ENCODE results near the gene IER5L. TPM values are rescaled to one million over a fixed set of nuclear protein-coding genes. Genes with fewer than 3 reads are reported as not detected.
A peak's percentile ranks its signal among the peaks of the same experiment; 100 is the strongest.

Gene IER5L
- total RNA-seq, 4 donors from 2014 or later, result 10.9 to 16.1 (median 12.6) TPM

DNA sequence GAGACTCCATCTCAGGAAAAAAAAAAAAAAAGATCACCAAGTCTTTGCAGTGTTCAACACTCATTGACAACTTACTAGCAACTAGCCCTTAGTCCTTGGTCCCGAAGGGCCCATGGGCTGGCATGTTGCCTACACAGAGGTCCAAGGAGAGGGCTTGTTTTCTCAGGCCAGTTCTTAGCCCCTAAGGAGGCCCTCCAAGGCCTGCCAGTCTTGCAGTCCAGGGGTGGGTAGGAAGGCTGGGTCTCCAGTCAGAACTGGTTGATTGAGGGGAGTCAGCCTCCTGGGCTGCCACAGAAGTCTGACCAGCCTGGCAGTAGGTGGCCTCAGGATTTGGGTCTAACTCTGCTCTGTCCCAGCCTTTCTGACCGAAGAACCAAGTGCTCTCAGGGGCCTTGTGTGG is 32.7 kb downstream of the IER5L start:
- intact Hi-C loops (cut with DNase I; ENCODE audit: low total_unique reads), result no loop called here
- whole genome bisulfite sequencing, 2 donors, result 63 to 72% methylated on average over 2 of the region's 2 CpGs
- TF ChIP-seq, protein P1, sequence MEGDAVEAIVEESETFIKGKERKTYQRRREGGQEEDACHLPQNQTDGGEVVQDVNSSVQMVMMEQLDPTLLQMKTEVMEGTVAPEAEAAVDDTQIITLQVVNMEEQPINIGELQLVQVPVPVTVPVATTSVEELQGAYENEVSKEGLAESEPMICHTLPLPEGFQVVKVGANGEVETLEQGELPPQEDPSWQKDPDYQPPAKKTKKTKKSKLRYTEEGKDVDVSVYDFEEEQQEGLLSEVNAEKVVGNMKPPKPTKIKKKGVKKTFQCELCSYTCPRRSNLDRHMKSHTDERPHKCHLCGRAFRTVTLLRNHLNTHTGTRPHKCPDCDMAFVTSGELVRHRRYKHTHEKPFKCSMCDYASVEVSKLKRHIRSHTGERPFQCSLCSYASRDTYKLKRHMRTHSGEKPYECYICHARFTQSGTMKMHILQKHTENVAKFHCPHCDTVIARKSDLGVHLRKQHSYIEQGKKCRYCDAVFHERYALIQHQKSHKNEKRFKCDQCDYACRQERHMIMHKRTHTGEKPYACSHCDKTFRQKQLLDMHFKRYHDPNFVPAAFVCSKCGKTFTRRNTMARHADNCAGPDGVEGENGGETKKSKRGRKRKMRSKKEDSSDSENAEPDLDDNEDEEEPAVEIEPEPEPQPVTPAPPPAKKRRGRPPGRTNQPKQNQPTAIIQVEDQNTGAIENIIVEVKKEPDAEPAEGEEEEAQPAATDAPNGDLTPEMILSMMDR (IDR thresholded peaks at IDR 0.05), result no peak
- no peak for TF ChIP-seq POLR2A (IDR thresholded peaks at IDR 0.05)
- no peak overlapping the region for H3K4me3 ChIP-seq (ENCODE audit: low read depth, poor library complexity, severe bottlenecking)
- no peak for DNase-seq (ENCODE audit: low spot score in 2 of 2)

- no peak overlapping the region for H3K4me3 ChIP-seq (ENCODE audit: low read depth, poor library complexity, severe bottlenecking)
- TF ChIP-seq, protein P1 (IDR thresholded peaks at IDR 0.05), result no peak
- TF ChIP-seq POLR2A (IDR thresholded peaks at IDR 0.05), result no peak
- intact Hi-C loops (cut with DNase I; ENCODE audit: low total_unique reads), result no loop called here
- peak; percentile 87 to 98 for DNase-seq (ENCODE audit: low spot score in 2 of 2)
- WGBS, 2 donors, result 37 to 43% methylated on average over 14 of the region's 14 CpGs
These were observed 34.8 kb downstream of the IER5L start for GRCh38 chr9:129143031-129143927.

DNA sequence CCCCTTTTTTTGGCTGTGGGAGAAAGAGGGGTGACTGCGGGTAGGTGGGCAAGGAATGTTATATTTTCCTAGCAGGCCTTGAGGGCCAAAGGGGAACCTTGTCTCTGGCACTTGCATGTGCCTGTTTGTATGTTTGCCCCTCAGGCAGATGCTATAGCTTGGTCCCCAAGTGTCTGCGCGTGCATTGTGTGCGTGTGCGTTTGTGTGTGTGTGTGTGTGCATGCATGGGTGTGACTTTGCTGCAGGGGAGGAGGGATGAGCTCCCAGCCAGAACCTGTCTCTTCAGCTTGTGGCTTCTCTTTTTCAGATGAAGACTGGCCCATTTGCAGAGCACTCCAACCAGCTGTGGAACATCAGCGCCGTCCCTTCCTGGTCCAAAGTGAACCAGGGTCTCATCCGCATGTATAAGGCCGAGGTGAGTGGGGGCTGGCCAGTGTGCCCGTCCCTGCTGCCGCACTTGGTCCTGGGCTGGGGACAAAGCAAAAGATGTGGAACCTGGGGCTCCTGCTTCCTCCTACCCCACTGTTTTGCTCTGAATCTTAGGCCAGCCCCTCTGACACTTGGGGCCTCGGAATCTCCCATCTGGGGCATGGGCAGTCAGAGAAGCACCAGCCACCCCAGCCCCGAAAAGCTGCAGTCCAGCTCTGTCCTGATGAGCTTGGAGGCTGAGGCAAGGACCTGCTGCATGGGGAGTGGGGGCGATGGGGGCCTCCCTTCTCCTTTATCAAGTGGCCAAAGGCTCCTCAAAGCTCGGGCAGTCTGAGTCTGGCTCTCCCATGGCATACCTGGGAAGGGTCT is 35.7 kb downstream of the IER5L start:
- 48% methylated on average over 13 to 14 of the region's 15 CpGs for WGBS, 2 donors
- intact Hi-C loops (cut with DNase I; ENCODE audit: low total_unique reads), result no loop called here
- no peak overlapping the region for H3K4me3 ChIP-seq (ENCODE audit: low read depth, poor library complexity, severe bottlenecking)

DNA sequence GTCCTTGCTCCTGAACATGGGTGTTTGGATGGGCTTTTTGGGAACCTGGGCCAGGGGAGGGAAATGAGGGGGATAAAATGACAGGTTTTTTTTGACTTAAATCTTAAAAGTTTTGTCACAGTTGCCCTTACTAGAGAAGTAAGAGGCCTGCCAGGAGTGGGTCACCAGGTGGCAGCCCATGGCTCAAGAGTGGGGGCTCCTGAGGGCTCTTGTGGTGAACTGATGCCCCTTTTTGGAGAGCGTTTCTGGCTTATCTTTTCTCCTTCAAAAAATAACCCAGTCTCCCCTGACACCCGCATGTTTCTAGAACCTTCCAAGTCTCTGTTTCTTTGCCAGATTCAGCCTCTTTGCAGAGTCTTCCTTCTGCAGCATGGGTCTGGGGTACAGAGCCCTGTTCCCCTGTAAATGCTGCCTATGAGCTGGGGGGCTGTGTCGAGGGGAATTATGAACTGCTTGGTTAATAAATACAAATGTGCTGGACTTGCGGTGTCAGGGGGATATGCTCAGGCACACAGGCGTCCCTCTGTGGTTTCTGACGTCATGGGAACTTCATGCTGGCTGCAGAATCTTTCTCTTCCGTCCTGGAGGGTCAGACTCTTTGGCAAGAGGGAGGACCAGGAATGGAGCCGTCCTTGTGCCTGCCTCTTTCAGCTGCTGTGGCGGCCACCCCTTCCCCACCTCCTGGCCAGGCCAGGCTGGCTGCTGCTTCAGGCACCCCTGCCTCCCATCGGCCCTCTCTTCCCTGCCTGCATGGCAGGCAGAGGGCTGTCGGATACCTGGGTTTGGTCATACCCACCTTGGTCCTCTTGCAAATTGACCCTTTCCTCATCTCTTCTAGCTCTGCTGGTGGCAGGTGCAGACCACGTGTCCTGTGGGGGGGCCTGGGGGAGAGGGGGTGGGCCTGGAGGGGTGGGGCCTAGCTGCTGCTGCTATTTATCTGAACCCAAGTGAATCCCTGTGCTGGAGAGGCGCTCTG is 36.7 kb downstream of the IER5L start:
- H3K4me3 ChIP-seq (ENCODE audit: low read depth, poor library complexity, severe bottlenecking), result no peak overlapping the region
- 13 to 21% methylated on average over 12 to 13 of the region's 13 CpGs for WGBS, 2 donors
- TF ChIP-seq, protein P1 (IDR thresholded peaks at IDR 0.05), result no peak
- no peak for TF ChIP-seq POLR2A (IDR thresholded peaks at IDR 0.05)
- peak; percentile 81 to 92 for DNase-seq (ENCODE audit: low spot score in 2 of 2)
- intact Hi-C loops (cut with DNase I; ENCODE audit: low total_unique reads), result no loop called here

More for the DNA sequence above, 35.7 kb downstream of the IER5L start:
- TF ChIP-seq, protein P1 (IDR thresholded peaks at IDR 0.05), result no peak
- no peak for TF ChIP-seq POLR2A (IDR thresholded peaks at IDR 0.05)
- DNase-seq (ENCODE audit: low spot score in 2 of 2), result no peak

- peak in 1 of 2 donors; percentile 90 for DNase-seq (ENCODE audit: low spot score in 2 of 2)
- 6 to 8% methylated on average over 7 to 8 of the region's 8 CpGs for WGBS, 2 donors
- intact Hi-C loops (cut with DNase I; ENCODE audit: low total_unique reads), result no loop called here
These were observed 37.5 kb downstream of the IER5L start for GRCh38 chr9:129140397-129141065.

More at GRCh38 chr9:129140397-129141065, 37.5 kb downstream of the IER5L start:
- H3K4me3 ChIP-seq (ENCODE audit: low read depth, poor library complexity, severe bottlenecking), result peak overlapping the region; percentile 16
- TF ChIP-seq, protein P1 (IDR thresholded peaks at IDR 0.05), result no peak
- no peak for TF ChIP-seq POLR2A (IDR thresholded peaks at IDR 0.05)
